Lower lobe of right lung (tissue), 2 donors: Measurements from ENCODE around the gene LIN9. TPM values are rescaled to one million over a fixed set of nuclear protein-coding genes. Genes with fewer than 3 reads are reported as not detected.

ENCODE experiments used
- ATAC-seq, 2 donors: fragments of 200-7000 bp; cut with Tn5 transposase; one replicate each; pipeline ENCODE4 v1.9.1; 2020 to 2022; ENCODE audit warnings: mild to moderate bottlenecking in 2 of 2, moderate library complexity in 2 of 2
- DNase-seq: peaks from one replicate; pipeline ENCODE4 v3.0.0-alpha.2; 2020
- H3K27ac ChIP-seq: fragments of 200-600 bp; one replicate; pipeline ENCODE4 v1.8.0; 2022
- H3K27me3 ChIP-seq: fragments of 200-600 bp; one replicate; pipeline ENCODE4 v1.8.0; 2022; ENCODE audit warnings: low read depth
- H3K36me3 ChIP-seq: fragments of 200-600 bp; one replicate; pipeline ENCODE4 v1.8.0; 2022; ENCODE audit warnings: mild to moderate bottlenecking
- H3K4me1 ChIP-seq: fragments of 200-600 bp; one replicate; pipeline ENCODE4 v1.8.0; 2022
- H3K4me3 ChIP-seq: fragments of 200-600 bp; one replicate; pipeline ENCODE4 v1.8.0; 2022; ENCODE audit warnings: mild to moderate bottlenecking
- H3K9me3 ChIP-seq: fragments of 200-600 bp; one replicate; pipeline ENCODE4 v1.8.0; 2022
- CTCF ChIP-seq: fragments of 200-600 bp; IDR thresholded peaks from one replicate; pipeline ENCODE4 v1.8.0; 2022; ENCODE audit warnings: antibody characterized with exemption, mild to moderate bottlenecking
- intact Hi-C: fragments of 100-400 bp; cut with DNase I; formaldehyde crosslinking; loops from one replicate; pipeline ENCODE4 v1.11.0; 2022
- total RNA-seq: library from RNA; stranded (reverse); fragmentation: NEBNext Ultra II Directional; extraction: Animal tissue kit (Norgen Biotek cat#: 25700); gene quantifications from one replicate; pipeline ENCODE4 v1.2.1, GENCODE V29; 2021
- donor health status: DM: no; HTN: yes; CAD: no; lungs with severe emphysema.

LIN9 gene
- total RNA-seq, 1 donor from 2014 or later = 3.5 TPM

- DNase-seq = no peak
- intact Hi-C loops = no loop called here
Measured at GRCh38 chr1:226210571-226211176, 98.3 kb downstream of the LIN9 start.

DNA sequence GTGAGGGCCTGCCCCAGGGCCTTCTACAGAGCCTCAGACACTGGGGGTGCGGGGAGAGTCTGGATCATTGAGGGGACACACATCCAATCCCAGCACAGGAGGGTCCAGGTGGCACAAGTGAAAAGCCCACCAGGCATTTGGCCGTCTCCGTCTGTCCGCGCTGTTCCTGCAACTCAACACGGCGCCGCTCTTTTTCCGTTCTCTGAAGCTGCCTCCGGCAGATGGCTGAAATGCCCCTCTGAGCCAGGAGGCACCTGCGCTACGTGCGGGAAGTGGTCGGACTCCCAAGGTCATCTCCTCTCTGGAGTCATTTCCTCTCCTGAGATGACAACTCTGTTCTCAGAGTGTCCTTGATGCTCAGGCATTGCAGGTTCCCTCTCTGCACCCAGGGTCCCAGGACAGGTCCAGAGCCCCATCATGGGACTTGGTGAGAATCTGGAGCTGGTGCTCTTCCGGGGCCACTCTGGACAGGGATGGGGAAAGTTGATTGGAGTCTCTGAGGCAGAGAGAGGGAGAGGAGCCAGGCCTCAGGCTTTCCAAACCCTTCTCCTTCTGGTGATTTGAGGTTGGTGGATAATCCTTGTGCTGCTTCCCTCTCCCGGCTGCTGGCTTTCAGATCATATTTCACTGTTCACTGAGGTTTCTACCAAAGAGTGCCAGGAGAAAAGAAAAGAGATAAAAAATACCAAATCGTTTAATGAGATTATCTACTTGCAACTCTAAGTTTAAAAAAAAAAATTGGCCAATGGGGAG is 99.5 kb downstream of the LIN9 start:
- Histone ChIP-seq H3K4me1 (no peaks in the 10 kb centered on the region), H3K27me3 (no peaks in the 10 kb centered on the region), H3K9me3 (no peaks in the 10 kb centered on the region), H3K27ac (no peak overlapping the region), H3K4me3 (no peak overlapping the region), H3K36me3 (no peaks in the 10 kb centered on the region)
- DNase-seq (no peak), ATAC-seq (peak in 1 of 2 donors; percentile 24)
- intact Hi-C loops = no loop called here
- no peak for TF ChIP-seq CTCF

More at GRCh38 chr1:226210571-226211176, 98.3 kb downstream of the LIN9 start:
- Histone ChIP-seq H3K9me3 (no peaks in the 10 kb centered on the region), H3K4me3 (no peak overlapping the region), H3K36me3 (no peaks in the 10 kb centered on the region), H3K4me1 (no peaks in the 10 kb centered on the region), H3K27me3 (no peaks in the 10 kb centered on the region), H3K27ac (no peak overlapping the region)
- no peak for TF ChIP-seq CTCF
- no peak for ATAC-seq

DNA sequence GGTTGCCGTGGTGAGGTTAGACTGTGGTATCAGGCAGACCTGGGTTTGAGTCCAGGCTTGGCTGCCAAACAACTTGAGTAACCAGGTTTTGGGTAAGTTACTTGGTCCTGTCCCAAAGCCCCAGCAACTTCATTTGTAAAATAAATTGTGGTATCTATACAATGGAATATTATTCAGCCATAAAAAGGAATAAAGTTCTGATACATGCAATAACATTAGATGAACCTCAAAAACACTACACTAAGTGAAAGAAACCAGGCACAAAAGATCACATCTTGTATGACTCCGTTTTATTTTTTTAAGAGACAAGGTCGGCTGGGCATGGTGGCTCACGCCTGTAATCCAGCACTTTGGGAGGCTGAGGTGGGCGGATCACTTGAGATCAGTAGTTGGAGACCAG is 101.9 kb downstream of the LIN9 start:
- no peaks in the 10 kb centered on the region for H3K9me3 ChIP-seq
- no peak for DNase-seq
- no peak for TF ChIP-seq CTCF
- H3K27me3 ChIP-seq = no peaks in the 10 kb centered on the region
- no peaks in the 10 kb centered on the region for H3K36me3 ChIP-seq
- intact Hi-C loops = no loop called here
- no peak overlapping the region for H3K4me3 ChIP-seq
- no peaks in the 10 kb centered on the region for H3K4me1 ChIP-seq
- H3K27ac ChIP-seq = no peak overlapping the region
- no peak for ATAC-seq

DNA sequence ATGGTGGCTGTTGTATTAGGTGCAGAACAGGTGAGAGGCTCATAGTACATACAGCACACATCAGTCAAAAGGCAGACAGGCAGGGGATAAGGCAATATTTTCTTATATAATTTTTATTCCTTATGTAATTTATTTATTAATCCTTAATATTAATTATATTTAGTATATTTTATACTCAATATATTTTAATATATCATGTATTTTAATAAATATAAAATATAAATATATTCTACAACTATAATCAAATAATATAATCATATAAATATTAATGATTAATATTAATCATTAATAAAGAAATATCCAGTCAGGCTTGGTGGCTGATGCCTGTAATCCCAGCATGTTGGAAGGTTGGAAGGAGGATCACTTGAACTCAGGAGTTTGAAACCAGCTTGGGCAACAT is 104.8 kb downstream of the LIN9 start:
- no peak for TF ChIP-seq CTCF
- DNase-seq = no peak
- no peak for ATAC-seq
- no peaks in the 10 kb centered on the region for H3K9me3 ChIP-seq
- intact Hi-C loops = no loop called here
- H3K27me3 ChIP-seq = no peaks in the 10 kb centered on the region
- no peaks in the 10 kb centered on the region for H3K36me3 ChIP-seq
- no peak overlapping the region for H3K27ac ChIP-seq
- H3K4me1 ChIP-seq = no peaks in the 10 kb centered on the region
- H3K4me3 ChIP-seq = no peak overlapping the region

DNA sequence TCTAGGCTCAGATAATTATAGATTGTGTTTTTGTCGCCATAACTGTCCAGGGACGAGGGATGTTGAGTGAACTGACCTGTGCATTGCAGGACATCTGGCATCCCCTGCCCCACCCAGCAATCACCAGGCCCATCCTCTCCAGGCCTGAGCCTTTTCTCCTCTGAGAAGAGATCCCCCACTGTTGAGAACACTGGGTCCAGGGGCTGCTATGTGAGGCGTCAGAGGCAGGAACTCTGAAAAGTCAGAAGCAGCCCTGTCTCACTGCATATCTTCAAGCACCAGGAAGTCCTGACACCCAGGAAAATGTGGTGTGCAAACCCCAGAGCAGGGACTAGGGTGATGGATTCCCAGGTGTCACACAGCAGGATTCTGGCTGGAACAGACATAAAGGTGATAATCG is 105.3 kb downstream of the LIN9 start:
- no peaks in the 10 kb centered on the region for H3K27me3 ChIP-seq
- H3K4me3 ChIP-seq = no peak overlapping the region

More for the DNA sequence above, 105.3 kb downstream of the LIN9 start:
- H3K4me1 ChIP-seq = no peaks in the 10 kb centered on the region
- no peak for TF ChIP-seq CTCF
- H3K27ac ChIP-seq = no peak overlapping the region
- intact Hi-C loops = no loop called here
- H3K36me3 ChIP-seq = no peaks in the 10 kb centered on the region
- no peak for DNase-seq
- no peak for ATAC-seq
- H3K9me3 ChIP-seq = no peaks in the 10 kb centered on the region
